HL-60 (cell line): Measurements from ENCODE around the gene ERICH4.

Source experiments
- DNase-seq, 2 experiments: peaks; one replicate each; pipeline ENCODE4 v3.0.0-alpha.2; 2010 to 2020; ENCODE audit warnings: low read depth in 1 of 2, low spot score in 1 of 2
- H3K27ac ChIP-seq: fragments of 250-450 bp; sonication (Bioruptor Pico); replicated peaks from 2 replicates; pipeline ENCODE4 v1.5.1; 2020; ENCODE audit warnings: mild to moderate bottlenecking, moderate library complexity
- H3K27me3 ChIP-seq: fragments of 250-450 bp; sonication (Bioruptor Pico); 2 replicates; pipeline ENCODE4 v1.5.1; 2021; ENCODE audit warnings: mild to moderate bottlenecking, moderate library complexity; ENCODE audit not compliant: insufficient read depth, poor library complexity, severe bottlenecking
- H3K4me3 ChIP-seq: replicated peaks from 2 replicates; pipeline ENCODE4 v1.5.1; 2011; ENCODE audit warnings: mild to moderate bottlenecking, control low read depth, low read length; ENCODE audit not compliant: insufficient read depth
- GABPA ChIP-seq: IDR thresholded peaks from 2 replicates; pipeline ENCODE4 v1.6.1; 2012; ENCODE audit warnings: low read depth
- POLR2AphosphoS5 ChIP-seq: IDR thresholded peaks from 2 replicates; pipeline ENCODE4 v1.6.1; 2012; ENCODE audit warnings: low read depth
- REST ChIP-seq: IDR thresholded peaks from 2 replicates; pipeline ENCODE4 v1.6.1; 2012; ENCODE audit warnings: low read depth; ENCODE audit not compliant: insufficient replicate concordance
- SPI1 ChIP-seq: IDR thresholded peaks from 2 replicates; pipeline ENCODE4 v1.6.1; 2012; ENCODE audit warnings: low read depth, mild to moderate bottlenecking, borderline replicate concordance
- TF ChIP-seq, protein P1 (sequence below): IDR thresholded peaks from one replicate; pipeline ENCODE4 v1.5.1; 2011; ENCODE audit warnings: low read length, control low read depth, inconsistent platforms; ENCODE audit not compliant: insufficient read depth

Gene ERICH4

GRCh38 chr19:41412953-41413352 is 30.0 kb upstream of the ERICH4 start:
- H3K27ac ChIP-seq = peak overlapping the region; percentile 24
- H3K4me3 ChIP-seq = no peak overlapping the region
- no peaks in the 10 kb centered on the region for H3K27me3 ChIP-seq
- TF ChIP-seq, protein P1, sequence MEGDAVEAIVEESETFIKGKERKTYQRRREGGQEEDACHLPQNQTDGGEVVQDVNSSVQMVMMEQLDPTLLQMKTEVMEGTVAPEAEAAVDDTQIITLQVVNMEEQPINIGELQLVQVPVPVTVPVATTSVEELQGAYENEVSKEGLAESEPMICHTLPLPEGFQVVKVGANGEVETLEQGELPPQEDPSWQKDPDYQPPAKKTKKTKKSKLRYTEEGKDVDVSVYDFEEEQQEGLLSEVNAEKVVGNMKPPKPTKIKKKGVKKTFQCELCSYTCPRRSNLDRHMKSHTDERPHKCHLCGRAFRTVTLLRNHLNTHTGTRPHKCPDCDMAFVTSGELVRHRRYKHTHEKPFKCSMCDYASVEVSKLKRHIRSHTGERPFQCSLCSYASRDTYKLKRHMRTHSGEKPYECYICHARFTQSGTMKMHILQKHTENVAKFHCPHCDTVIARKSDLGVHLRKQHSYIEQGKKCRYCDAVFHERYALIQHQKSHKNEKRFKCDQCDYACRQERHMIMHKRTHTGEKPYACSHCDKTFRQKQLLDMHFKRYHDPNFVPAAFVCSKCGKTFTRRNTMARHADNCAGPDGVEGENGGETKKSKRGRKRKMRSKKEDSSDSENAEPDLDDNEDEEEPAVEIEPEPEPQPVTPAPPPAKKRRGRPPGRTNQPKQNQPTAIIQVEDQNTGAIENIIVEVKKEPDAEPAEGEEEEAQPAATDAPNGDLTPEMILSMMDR = no peak
- no peak for TF ChIP-seq POLR2AphosphoS5
- no peak for TF ChIP-seq REST
- no peak for TF ChIP-seq SPI1
- no peak for TF ChIP-seq GABPA
- no peak for DNase-seq

DNA sequence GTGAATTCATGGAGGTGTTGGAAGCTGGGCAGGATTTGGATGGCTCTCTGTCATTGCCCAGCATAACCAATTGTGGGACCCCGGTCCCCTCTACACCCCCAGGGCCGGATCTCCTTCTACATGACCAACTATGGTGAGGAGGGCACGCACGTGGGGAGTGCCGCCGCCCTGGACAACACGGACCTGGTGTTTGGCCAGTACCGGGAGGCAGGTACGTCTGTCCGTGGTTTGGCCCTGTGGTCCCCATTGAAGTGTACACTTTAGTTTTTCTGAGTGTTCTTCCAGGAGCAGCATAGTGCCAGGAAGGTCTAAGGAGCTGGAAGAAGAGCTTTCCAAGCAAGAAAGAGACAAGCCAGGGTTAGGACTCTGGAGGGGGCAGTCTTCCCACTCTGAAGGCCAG is 29.0 kb upstream of the ERICH4 start:
- Histone ChIP-seq H3K27ac (no peak overlapping the region; the same call in 1 of the 2 replicates), H3K4me3 (no peak overlapping the region), H3K27me3 (no peaks in the 10 kb centered on the region)
- TF ChIP-seq REST = no peak
- TF ChIP-seq GABPA = no peak
- TF ChIP-seq, protein P1 = no peak
- no peak for TF ChIP-seq SPI1
- TF ChIP-seq POLR2AphosphoS5 = no peak
- DNase-seq = no peak

GRCh38 chr19:41414461-41414860 is 28.5 kb upstream of the ERICH4 start:
- TF ChIP-seq, protein P1 = no peak
- TF ChIP-seq REST (no peak), POLR2AphosphoS5 (no peak), GABPA (no peak), SPI1 (no peak)
- Histone ChIP-seq H3K27ac (no peak overlapping the region), H3K4me3 (no peak overlapping the region), H3K27me3 (no peaks in the 10 kb centered on the region)
- DNase-seq = no peak
